SU-DHL-6 (cell line): ENCODE results near the gene ZDHHC5.

Experiments
- H2AFZ ChIP-seq: fragments of 200-600 bp; sonication (generic); 2 replicates; pipeline ENCODE4 v1.6.1; 2014; ENCODE audit warnings: low read depth, mild to moderate bottlenecking, moderate library complexity, mixed read lengths, antibody characterized with exemption, low read length; ENCODE audit not compliant: severe bottlenecking
- H3F3A ChIP-seq: fragments of 200-600 bp; shearing (Covaris generic); 2 replicates; pipeline ENCODE4 v1.6.0; 2016; ENCODE audit warnings: antibody characterized with exemption, mild to moderate bottlenecking; ENCODE audit not compliant: insufficient read depth
- H3K27ac ChIP-seq: fragments of 200-600 bp; sonication (generic); 2 replicates; pipeline ENCODE4 v1.5.1; 2016; ENCODE audit warnings: low read depth, mild to moderate bottlenecking, low read length, moderate library complexity, mixed read lengths
- H3K27me3 ChIP-seq: fragments of 200-600 bp; sonication (generic), shearing (Covaris generic); 2 replicates; pipeline ENCODE4 v1.6.0; 2014; ENCODE audit warnings: mild to moderate bottlenecking, low read length
- H3K36me3 ChIP-seq: fragments of 200-600 bp; sonication (generic); 2 replicates; pipeline ENCODE4 v1.6.1; 2014; ENCODE audit warnings: mild to moderate bottlenecking, low read length, mixed read lengths
- H3K4me2 ChIP-seq: fragments of 300-600, 200-600 bp; shearing (Covaris generic), sonication (generic); 2 replicates; pipeline ENCODE4 v1.6.0; 2014; ENCODE audit warnings: low read length, low read depth, mild to moderate bottlenecking; ENCODE audit not compliant: poor library complexity, severe bottlenecking
- H3K4me3 ChIP-seq: fragments of 200-600 bp; sonication (generic); 2 replicates; pipeline ENCODE4 v1.5.1; 2014; ENCODE audit warnings: antibody characterized with exemption, low read length, mild to moderate bottlenecking, mixed read lengths; ENCODE audit not compliant: insufficient read depth, poor library complexity, severe bottlenecking
- H3K79me2 ChIP-seq: fragments of 200-600 bp; sonication (generic); 2 replicates; pipeline ENCODE4 v1.6.1; 2014; ENCODE audit warnings: mild to moderate bottlenecking, low read length, moderate library complexity; ENCODE audit not compliant: insufficient read depth
- H3K9ac ChIP-seq: fragments of 200-600 bp; sonication (generic); 2 replicates; pipeline ENCODE4 v1.7.0; 2014; ENCODE audit warnings: mild to moderate bottlenecking, low read length
- H3K9me2 ChIP-seq: fragments of 200-600 bp; sonication (generic); replicated peaks from 2 replicates; pipeline ENCODE4 v1.6.1; 2014; ENCODE audit warnings: low read length; ENCODE audit not compliant: insufficient read depth
- H3K9me3 ChIP-seq: fragments of 200-600 bp; sonication (generic); 2 replicates; pipeline ENCODE4 v1.6.1; 2014; ENCODE audit warnings: low read length, mixed read lengths; ENCODE audit not compliant: insufficient read depth
- H4K20me1 ChIP-seq: fragments of 200-600 bp; sonication (generic); 2 replicates; pipeline ENCODE4 v1.6.1; 2014; ENCODE audit warnings: low read depth, mild to moderate bottlenecking, antibody characterized with exemption, low read length, moderate library complexity, mixed read lengths
- CTCF ChIP-seq: fragments of 200-600 bp; sonication (generic); IDR thresholded peaks from one replicate; pipeline ENCODE4 v1.5.1; 2017; ENCODE audit warnings: antibody characterized with exemption, mild to moderate bottlenecking, low read length, moderate library complexity; ENCODE audit not compliant: insufficient read depth, poor library complexity, severe bottlenecking
- EZH2phosphoT487 ChIP-seq: fragments of 200-600 bp; sonication (generic), shearing (Covaris generic); conservative IDR thresholded peaks from 2 replicates; pipeline ENCODE4 v1.6.1; 2018; ENCODE audit warnings: mild to moderate bottlenecking, antibody characterized with exemption, low read length, moderate library complexity, mixed read lengths

Gene ZDHHC5

GRCh38 chr11:57647960-57648800, 19.7 kb upstream of the ZDHHC5 start:
- TF ChIP-seq EZH2phosphoT487 = no peak
- no peak for TF ChIP-seq CTCF
- no peak overlapping the region for H2AFZ ChIP-seq
- no peak overlapping the region for H3K4me2 ChIP-seq
- H3K9me2 ChIP-seq = no peaks in the 10 kb centered on the region
- H3F3A ChIP-seq = no peaks in the 10 kb centered on the region
- H3K27ac ChIP-seq = no peak overlapping the region
- no peak overlapping the region for H3K9ac ChIP-seq
- H3K79me2 ChIP-seq = no peaks in the 10 kb centered on the region
- no peak overlapping the region for H3K4me3 ChIP-seq
- no peaks in the 10 kb centered on the region for H3K27me3 ChIP-seq
- H3K9me3 ChIP-seq = no peaks in the 10 kb centered on the region
- H3K36me3 ChIP-seq = no peaks in the 10 kb centered on the region
- H4K20me1 ChIP-seq = no peaks in the 10 kb centered on the region

- Histone ChIP-seq H3F3A (no peaks in the 10 kb centered on the region), H3K9ac (no peak overlapping the region), H4K20me1 (no peaks in the 10 kb centered on the region), H3K79me2 (no peaks in the 10 kb centered on the region), H3K4me3 (no peak overlapping the region), H3K9me2 (no peaks in the 10 kb centered on the region), H3K9me3 (no peaks in the 10 kb centered on the region), H2AFZ (no peak overlapping the region), H3K27ac (no peak overlapping the region), H3K27me3 (no peaks in the 10 kb centered on the region), H3K4me2 (no peak overlapping the region), H3K36me3 (no peaks in the 10 kb centered on the region)
- TF ChIP-seq CTCF (no peak), EZH2phosphoT487 (no peak)
Measured at GRCh38 chr11:57648801-57649735, 18.8 kb upstream of the ZDHHC5 start.

GRCh38 chr11:57649826-57650738, 17.8 kb upstream of the ZDHHC5 start, which contains the start of gene YPEL4:
Gene YPEL4 (minus strand): TSS chr11:57649912. CDS start chr11:57647107, 2,805 bp downstream.
- H3K4me3 ChIP-seq = no peak within 1 kb of the TSS

More at GRCh38 chr11:57649826-57650738, 17.8 kb upstream of the ZDHHC5 start, which contains the start of gene YPEL4:
- Histone ChIP-seq H3K27ac (no peak within 1 kb of the TSS), H2AFZ (no peak within 1 kb of the TSS), H3K79me2 (no peaks in the 10 kb centered on the region), H3K4me2 (no peak within 1 kb of the TSS), H3K9ac (no peak within 1 kb of the TSS), H3K9me3 (no peaks in the 10 kb centered on the region), H3K36me3 (no peaks in the 10 kb centered on the region), H3K9me2 (no peaks in the 10 kb centered on the region), H3F3A (no peaks in the 10 kb centered on the region), H3K27me3 (no peaks in the 10 kb centered on the region), H4K20me1 (no peaks in the 10 kb centered on the region)
- no peak for TF ChIP-seq CTCF
- TF ChIP-seq EZH2phosphoT487 = no peak
